HepG2 (cell line): Measurements from ENCODE around the gene LCORL. TPM values are rescaled to one million over a fixed set of nuclear protein-coding genes. Genes with fewer than 3 reads are reported as not detected.

ENCODE experiments used
- AGO1 ChIP-seq: fragments of 200-400 bp; formaldehyde crosslinking; IDR thresholded peaks from 2 replicates; pipeline ENCODE4 v1.6.1; 2017; ENCODE audit warnings: mild to moderate bottlenecking, low read depth, low read length, moderate library complexity; ENCODE audit not compliant: poor library complexity, severe bottlenecking
- MTF1 ChIP-seq: sonication (generic); formaldehyde crosslinking; IDR thresholded peaks from 2 replicates; pipeline ENCODE4 v1.5.0; 2020; ENCODE audit warnings: missing genetic modification reagents
- RXRB ChIP-seq: IDR thresholded peaks from 2 replicates; pipeline ENCODE4 v1.6.1; 2016; ENCODE audit warnings: borderline replicate concordance, missing genetic modification reagents, missing compliant biosample characterization
- ZFAT ChIP-seq: sonication (generic); formaldehyde crosslinking; conservative IDR thresholded peaks from 2 replicates; pipeline ENCODE4 v1.8.1; 2023; ENCODE audit warnings: missing genetic modification reagents, inconsistent platforms
- ZFP37 ChIP-seq: sonication (generic); formaldehyde crosslinking; IDR thresholded peaks from 2 replicates; pipeline ENCODE4 v1.4.0; 2020; ENCODE audit warnings: missing genetic modification reagents, borderline replicate concordance
- ZKSCAN1 ChIP-seq: fragments of 150-350 bp; IDR thresholded peaks from 2 replicates; pipeline ENCODE4 v1.6.1; 2014; ENCODE audit warnings: low read length
- ZNF558 ChIP-seq: sonication (generic); formaldehyde crosslinking; IDR thresholded peaks from 2 replicates; pipeline ENCODE4 v1.9.0; 2022; ENCODE audit warnings: mild to moderate bottlenecking, missing genetic modification reagents, borderline replicate concordance
- ZNF616 ChIP-seq: sonication (generic); formaldehyde crosslinking; IDR thresholded peaks from 2 replicates; pipeline ENCODE4 v1.5.0; 2020; ENCODE audit warnings: low read depth, mild to moderate bottlenecking, missing genetic modification reagents
- polyA plus RNA-seq, 8 experiments: library from polyadenylated mRNA; depleted of rRNA in 3 of 8; stranded (reverse) in 7 of 8; unstranded in 1 of 8; fragments of >200 nt; fragmentation: Illumina TruSeq in 4 of 8; extraction: Trizol in 4 of 8; gene quantifications; 2 replicates each; pipeline versions ENCODE4 v1.2.1 to v1.2.3, GENCODE V29; 2011 to 2016; ENCODE audit warnings: low read depth in 4 of 8, missing spikeins in 1 of 8, mixed read lengths in 1 of 8; ENCODE audit not compliant: insufficient read depth in 1 of 8
- total RNA-seq, 5 experiments: library from RNA; depleted of rRNA; stranded (reverse); fragments of >200 nt; fragmentation: Illumina TruSeq; extraction: Trizol; gene quantifications; 2 replicates each; pipeline ENCODE4 v1.2.3, GENCODE V29; 2016; ENCODE audit warnings: low read depth in 1 of 5
- TF ChIP-seq, protein P1 (sequence below): sonication (generic); formaldehyde crosslinking; IDR thresholded peaks from 2 replicates; pipeline ENCODE4 v1.5.0; 2020; ENCODE audit warnings: missing genetic modification reagents, mild to moderate bottlenecking, borderline replicate concordance
- TF ChIP-seq, protein P2 (sequence below): sonication (generic); formaldehyde crosslinking; IDR thresholded peaks from 2 replicates; pipeline ENCODE4 v1.4.0; 2020; ENCODE audit warnings: mild to moderate bottlenecking, missing genetic modification reagents, borderline replicate concordance
- TF ChIP-seq, protein P3 (sequence below): sonication (generic); formaldehyde crosslinking; IDR thresholded peaks from 2 replicates; pipeline ENCODE4 v1.5.0; 2020; ENCODE audit warnings: mild to moderate bottlenecking, missing genetic modification reagents
- TF ChIP-seq, protein P4 (sequence below), 2 experiments: fragments of 450-650 bp in 1 of 2; sonication (generic) in 1 of 2; formaldehyde crosslinking in 1 of 2; IDR thresholded peaks; 2 replicates each; pipeline versions ENCODE4 v1.6.1 to v1.8.0; 2016 to 2022; ENCODE audit warnings: antibody characterized with exemption in 1 of 2, mild to moderate bottlenecking in 1 of 2, missing genetic modification reagents in 1 of 2

LCORL gene
- total and polyA plus RNA-seq, 2 of the 13 experiments (the other 11 are each of a cell fraction or from before 2014, with no cell fraction given): 5.3 to 14.5 TPM

DNA sequence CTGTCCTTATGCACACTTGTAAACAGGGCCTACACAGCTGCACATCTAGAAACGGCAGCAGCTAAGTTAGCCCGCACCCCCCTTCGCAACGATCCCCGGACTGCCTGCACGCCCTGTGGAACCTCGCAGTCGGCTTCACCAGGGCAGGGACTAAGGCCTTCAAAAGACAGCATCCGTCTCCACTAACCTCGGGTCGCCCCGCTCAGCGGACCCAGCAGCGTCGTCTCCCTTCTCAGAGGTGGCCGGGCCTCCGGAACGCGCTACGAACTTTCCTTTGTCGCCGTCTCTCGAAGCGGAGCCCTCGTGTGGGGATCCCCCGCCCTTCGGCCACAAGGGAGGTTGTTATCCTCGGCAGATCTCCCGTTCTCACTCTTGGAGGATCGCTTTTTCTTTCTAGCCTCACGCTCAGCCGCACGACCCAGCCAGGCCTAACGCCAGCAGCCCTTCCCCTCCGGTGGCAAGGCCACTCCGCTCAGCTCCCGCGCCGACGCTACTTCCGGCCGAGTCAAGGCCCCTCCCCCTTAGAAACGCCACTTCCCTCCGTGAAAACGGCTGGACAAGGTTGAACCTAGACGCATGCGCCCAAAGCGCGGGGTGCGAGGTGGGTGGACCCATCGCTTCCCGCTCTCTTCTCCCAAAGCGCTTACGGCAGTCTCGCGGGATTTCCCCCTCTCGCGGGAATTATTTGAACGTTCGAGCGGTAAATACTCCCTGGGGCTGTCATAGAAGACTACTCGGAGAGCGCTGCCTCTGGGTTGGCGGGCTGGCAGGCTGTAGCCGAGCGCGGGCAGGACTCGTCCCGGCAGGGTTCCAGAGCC is 211.1 kb downstream of the LCORL start, which contains the start of the genes DCAF16 and NCAPG (continued):
- TF ChIP-seq ZFP37 (no peak), ZNF558 (CRISPR knock-in tag) (no peak), ZFAT (no peak), MTF1 (0 out of 2 replicates have a peak, but pooled peaks have one; percentile 69), RXRB (CRISPR knock-in tag) (no peak; the same call in none of the 2 replicates), ZKSCAN1 (no peak), ZNF616 (CRISPR knock-in tag) (peak; percentile 78; the same call in 1 of the 2 replicates), AGO1 (no peak)
- TF ChIP-seq, protein P1, sequence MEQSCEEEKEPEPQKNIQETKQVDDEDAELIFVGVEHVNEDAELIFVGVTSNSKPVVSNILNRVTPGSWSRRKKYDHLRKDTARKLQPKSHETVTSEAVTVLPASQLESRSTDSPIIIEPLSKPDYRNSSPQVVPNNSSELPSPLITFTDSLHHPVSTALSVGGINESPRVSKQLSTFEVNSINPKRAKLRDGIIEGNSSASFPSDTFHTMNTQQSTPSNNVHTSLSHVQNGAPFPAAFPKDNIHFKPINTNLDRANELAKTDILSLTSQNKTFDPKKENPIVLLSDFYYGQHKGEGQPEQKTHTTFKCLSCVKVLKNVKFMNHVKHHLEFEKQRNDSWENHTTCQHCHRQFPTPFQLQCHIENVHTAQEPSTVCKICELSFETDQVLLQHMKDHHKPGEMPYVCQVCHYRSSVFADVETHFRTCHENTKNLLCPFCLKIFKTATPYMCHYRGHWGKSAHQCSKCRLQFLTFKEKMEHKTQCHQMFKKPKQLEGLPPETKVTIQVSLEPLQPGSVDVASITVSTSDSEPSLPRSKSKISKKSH (CRISPR knock-in tag): peak; percentile 75; the same call in 1 of the 2 replicates
- TF ChIP-seq, protein P2, sequence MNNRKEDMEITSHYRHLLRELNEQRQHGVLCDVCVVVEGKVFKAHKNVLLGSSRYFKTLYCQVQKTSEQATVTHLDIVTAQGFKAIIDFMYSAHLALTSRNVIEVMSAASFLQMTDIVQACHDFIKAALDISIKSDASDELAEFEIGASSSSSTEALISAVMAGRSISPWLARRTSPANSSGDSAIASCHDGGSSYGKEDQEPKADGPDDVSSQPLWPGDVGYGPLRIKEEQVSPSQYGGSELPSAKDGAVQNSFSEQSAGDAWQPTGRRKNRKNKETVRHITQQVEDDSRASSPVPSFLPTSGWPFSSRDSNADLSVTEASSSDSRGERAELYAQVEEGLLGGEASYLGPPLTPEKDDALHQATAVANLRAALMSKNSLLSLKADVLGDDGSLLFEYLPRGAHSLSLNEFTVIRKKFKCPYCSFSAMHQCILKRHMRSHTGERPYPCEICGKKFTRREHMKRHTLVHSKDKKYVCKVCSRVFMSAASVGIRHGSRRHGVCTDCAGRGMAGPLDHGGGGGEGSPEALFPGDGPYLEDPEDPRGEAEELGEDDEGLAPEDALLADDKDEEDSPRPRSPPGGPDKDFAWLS (CRISPR knock-in tag): no peak
- TF ChIP-seq, protein P3, sequence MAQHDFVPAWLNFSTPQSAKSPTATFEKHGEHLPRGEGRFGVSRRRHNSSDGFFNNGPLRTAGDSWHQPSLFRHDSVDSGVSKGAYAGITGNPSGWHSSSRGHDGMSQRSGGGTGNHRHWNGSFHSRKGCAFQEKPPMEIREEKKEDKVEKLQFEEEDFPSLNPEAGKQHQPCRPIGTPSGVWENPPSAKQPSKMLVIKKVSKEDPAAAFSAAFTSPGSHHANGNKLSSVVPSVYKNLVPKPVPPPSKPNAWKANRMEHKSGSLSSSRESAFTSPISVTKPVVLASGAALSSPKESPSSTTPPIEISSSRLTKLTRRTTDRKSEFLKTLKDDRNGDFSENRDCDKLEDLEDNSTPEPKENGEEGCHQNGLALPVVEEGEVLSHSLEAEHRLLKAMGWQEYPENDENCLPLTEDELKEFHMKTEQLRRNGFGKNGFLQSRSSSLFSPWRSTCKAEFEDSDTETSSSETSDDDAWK (CRISPR knock-in tag): no peak
- TF ChIP-seq, protein P4, sequence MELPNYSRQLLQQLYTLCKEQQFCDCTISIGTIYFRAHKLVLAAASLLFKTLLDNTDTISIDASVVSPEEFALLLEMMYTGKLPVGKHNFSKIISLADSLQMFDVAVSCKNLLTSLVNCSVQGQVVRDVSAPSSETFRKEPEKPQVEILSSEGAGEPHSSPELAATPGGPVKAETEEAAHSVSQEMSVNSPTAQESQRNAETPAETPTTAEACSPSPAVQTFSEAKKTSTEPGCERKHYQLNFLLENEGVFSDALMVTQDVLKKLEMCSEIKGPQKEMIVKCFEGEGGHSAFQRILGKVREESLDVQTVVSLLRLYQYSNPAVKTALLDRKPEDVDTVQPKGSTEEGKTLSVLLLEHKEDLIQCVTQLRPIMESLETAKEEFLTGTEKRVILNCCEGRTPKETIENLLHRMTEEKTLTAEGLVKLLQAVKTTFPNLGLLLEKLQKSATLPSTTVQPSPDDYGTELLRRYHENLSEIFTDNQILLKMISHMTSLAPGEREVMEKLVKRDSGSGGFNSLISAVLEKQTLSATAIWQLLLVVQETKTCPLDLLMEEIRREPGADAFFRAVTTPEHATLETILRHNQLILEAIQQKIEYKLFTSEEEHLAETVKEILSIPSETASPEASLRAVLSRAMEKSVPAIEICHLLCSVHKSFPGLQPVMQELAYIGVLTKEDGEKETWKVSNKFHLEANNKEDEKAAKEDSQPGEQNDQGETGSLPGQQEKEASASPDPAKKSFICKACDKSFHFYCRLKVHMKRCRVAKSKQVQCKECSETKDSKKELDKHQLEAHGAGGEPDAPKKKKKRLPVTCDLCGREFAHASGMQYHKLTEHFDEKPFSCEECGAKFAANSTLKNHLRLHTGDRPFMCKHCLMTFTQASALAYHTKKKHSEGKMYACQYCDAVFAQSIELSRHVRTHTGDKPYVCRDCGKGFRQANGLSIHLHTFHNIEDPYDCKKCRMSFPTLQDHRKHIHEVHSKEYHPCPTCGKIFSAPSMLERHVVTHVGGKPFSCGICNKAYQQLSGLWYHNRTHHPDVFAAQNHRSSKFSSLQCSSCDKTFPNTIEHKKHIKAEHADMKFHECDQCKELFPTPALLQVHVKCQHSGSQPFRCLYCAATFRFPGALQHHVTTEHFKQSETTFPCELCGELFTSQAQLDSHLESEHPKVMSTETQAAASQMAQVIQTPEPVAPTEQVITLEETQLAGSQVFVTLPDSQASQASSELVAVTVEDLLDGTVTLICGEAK (IDR thresholded peaks at IDR 0.05): peak; percentile 52
- TF ChIP-seq, protein P4 (CRISPR knock-in tag; IDR thresholded peaks at IDR 0.05): peak; percentile 88
